GM19324 (cell line): ENCODE data around the gene TMEM53.

ENCODE experiments used
- ATAC-seq: cut with Tn5 transposase; IDR thresholded peaks from one replicate; pipeline ENCODE4 v1.9.1; 2021; ENCODE audit warnings: mild to moderate bottlenecking, moderate library complexity; ENCODE audit not compliant: unreplicated experiment, low FRiP score

TMEM53 gene

GRCh38 chr1:44634606-44635189, 39.6 kb downstream of the TMEM53 start:
- ATAC-seq = no peak

- ATAC-seq = no peak
Measured at GRCh38 chr1:44632598-44632997, 41.7 kb downstream of the TMEM53 start.

- ATAC-seq = peak; percentile 70
Measured at GRCh38 chr1:44631647-44632539, 42.4 kb downstream of the TMEM53 start.

GRCh38 chr1:44631333-44631646, 43.0 kb downstream of the TMEM53 start:
- ATAC-seq = no peak

- ATAC-seq = no peak
Measured at GRCh38 chr1:44630116-44630515, 44.2 kb downstream of the TMEM53 start.

- ATAC-seq = no peak
Measured at GRCh38 chr1:44628962-44629756, 45.1 kb downstream of the TMEM53 start.

- ATAC-seq = no peak
Measured at GRCh38 chr1:44625348-44625747, 48.9 kb downstream of the TMEM53 start.

GRCh38 chr1:44624268-44624901, 49.9 kb downstream of the TMEM53 start:
- ATAC-seq = no peak

GRCh38 chr1:44621841-44622286, 52.4 kb downstream of the TMEM53 start:
- ATAC-seq = no peak

- ATAC-seq = no peak
Measured at GRCh38 chr1:44620072-44620471, 54.2 kb downstream of the TMEM53 start.

GRCh38 chr1:44619261-44619900, 54.9 kb downstream of the TMEM53 start:
- no peak for ATAC-seq

GRCh38 chr1:44617703-44618029, 56.6 kb downstream of the TMEM53 start:
- no peak for ATAC-seq

- ATAC-seq = no peak
Measured at GRCh38 chr1:44616991-44617702, 57.1 kb downstream of the TMEM53 start.

GRCh38 chr1:44616284-44616990, 57.8 kb downstream of the TMEM53 start:
- no peak for ATAC-seq

- no peak for ATAC-seq
Measured at GRCh38 chr1:44613941-44614340, 60.3 kb downstream of the TMEM53 start.

GRCh38 chr1:44611866-44612265, 62.4 kb downstream of the TMEM53 start:
- ATAC-seq = no peak

GRCh38 chr1:44611419-44611818, 62.9 kb downstream of the TMEM53 start:
- ATAC-seq = no peak

- ATAC-seq = no peak
Measured at GRCh38 chr1:44610527-44611148, 63.6 kb downstream of the TMEM53 start.
